KMS-11 (cell line): Measurements from ENCODE around the gene LINC01488.

Experiments used
- H2AFZ ChIP-seq: fragments of 200-600 bp; sonication (generic); 2 replicates; pipeline ENCODE4 v1.6.1; 2016; ENCODE audit warnings: antibody characterized with exemption, mixed run types, low read depth
- H3K27ac ChIP-seq: fragments of 200-600 bp; sonication (generic); 2 replicates; pipeline ENCODE4 v1.6.1; 2016; ENCODE audit warnings: mild to moderate bottlenecking, mixed run types
- H3K27me3 ChIP-seq: fragments of 200-600 bp; sonication (generic); 2 replicates; pipeline ENCODE4 v1.6.1; 2017; ENCODE audit warnings: mild to moderate bottlenecking, low read depth, mixed run types, moderate library complexity; ENCODE audit not compliant: insufficient read depth
- H3K36me3 ChIP-seq: fragments of 200-600 bp; sonication (generic); 2 replicates; pipeline ENCODE4 v1.6.1; 2017; ENCODE audit warnings: mild to moderate bottlenecking, mixed run types; ENCODE audit not compliant: insufficient read depth
- H3K4me1 ChIP-seq: fragments of 200-600 bp; sonication (generic); 2 replicates; pipeline ENCODE4 v1.6.1; 2016; ENCODE audit warnings: mild to moderate bottlenecking, low read depth, mixed run types; ENCODE audit not compliant: poor library complexity, severe bottlenecking
- H3K4me2 ChIP-seq: fragments of 200-600 bp; sonication (generic); 2 replicates; pipeline ENCODE4 v1.7.0; 2016; ENCODE audit warnings: mild to moderate bottlenecking, mixed run types
- H3K4me3 ChIP-seq: fragments of 200-600 bp; sonication (generic); IDR thresholded peaks from 2 replicates; pipeline ENCODE4 v1.6.1; 2017; ENCODE audit warnings: low read depth, low read length, mixed read lengths; ENCODE audit not compliant: insufficient read depth
- H3K79me2 ChIP-seq: fragments of 200-600 bp; sonication (generic); 2 replicates; pipeline ENCODE4 v1.6.1; 2016; ENCODE audit warnings: low read depth, mixed run types; ENCODE audit not compliant: insufficient read depth
- H3K9ac ChIP-seq: fragments of 200-600 bp; sonication (generic); 2 replicates; pipeline ENCODE4 v1.6.1; 2016; ENCODE audit warnings: mild to moderate bottlenecking, mixed run types
- H4K20me1 ChIP-seq: fragments of 200-600 bp; sonication (generic); 2 replicates; pipeline ENCODE4 v1.6.1; 2016; ENCODE audit warnings: mild to moderate bottlenecking, mixed run types; ENCODE audit not compliant: insufficient read depth
- CTCF ChIP-seq: fragments of 200-600 bp; sonication (generic); conservative IDR thresholded peaks from 2 replicates; pipeline ENCODE4 v1.6.1; 2017; ENCODE audit warnings: low read depth, mild to moderate bottlenecking, antibody characterized with exemption, low read length, moderate library complexity, mixed read lengths

Gene LINC01488

GRCh38 chr11:69513663-69514224, 32.3 kb downstream of the LINC01488 start:
- Histone ChIP-seq H3K36me3 (no peaks in the 10 kb centered on the region), H3K4me3 (no peak overlapping the region), H3K4me1 (no peaks in the 10 kb centered on the region), H2AFZ (no peak overlapping the region), H4K20me1 (no peaks in the 10 kb centered on the region), H3K9ac (no peak overlapping the region), H3K79me2 (no peaks in the 10 kb centered on the region), H3K27ac (no peak overlapping the region), H3K4me2 (no peak overlapping the region), H3K27me3 (no peaks in the 10 kb centered on the region; the same call in 1 of the 2 replicates)
- TF ChIP-seq CTCF: no peak

GRCh38 chr11:69514771-69515170, 33.3 kb downstream of the LINC01488 start:
- Histone ChIP-seq H3K27ac (no peak overlapping the region), H3K4me3 (no peak overlapping the region), H2AFZ (no peak overlapping the region), H3K36me3 (no peaks in the 10 kb centered on the region), H3K4me1 (no peaks in the 10 kb centered on the region), H3K4me2 (no peak overlapping the region), H3K79me2 (no peaks in the 10 kb centered on the region), H4K20me1 (no peaks in the 10 kb centered on the region), H3K9ac (no peak overlapping the region), H3K27me3 (no peaks in the 10 kb centered on the region; the same call in 1 of the 2 replicates)
- no peak for TF ChIP-seq CTCF

- H3K4me3 ChIP-seq: no peak overlapping the region
- no peak overlapping the region for H3K27ac ChIP-seq
- no peaks in the 10 kb centered on the region for H3K27me3 ChIP-seq
- no peak overlapping the region for H2AFZ ChIP-seq
- H3K4me2 ChIP-seq: no peak overlapping the region
- H3K9ac ChIP-seq: no peak overlapping the region
- no peaks in the 10 kb centered on the region for H3K79me2 ChIP-seq
- no peaks in the 10 kb centered on the region for H3K4me1 ChIP-seq
- no peaks in the 10 kb centered on the region for H4K20me1 ChIP-seq
- TF ChIP-seq CTCF: no peak
- H3K36me3 ChIP-seq: no peaks in the 10 kb centered on the region
These were observed 34.1 kb downstream of the LINC01488 start for GRCh38 chr11:69515271-69516245.

- Histone ChIP-seq H3K4me1 (no peaks in the 10 kb centered on the region), H3K27me3 (no peaks in the 10 kb centered on the region), H3K9ac (no peak overlapping the region), H4K20me1 (no peaks in the 10 kb centered on the region), H3K79me2 (no peaks in the 10 kb centered on the region), H3K36me3 (no peaks in the 10 kb centered on the region), H3K4me3 (no peak overlapping the region), H3K4me2 (no peak overlapping the region), H3K27ac (no peak overlapping the region), H2AFZ (no peak overlapping the region)
- TF ChIP-seq CTCF: no peak
These were observed 35.1 kb downstream of the LINC01488 start for GRCh38 chr11:69516526-69516925.
